ENCODE data around the gene CYB5R3. TPM values are rescaled to one million over a fixed set of nuclear protein-coding genes. Genes with fewer than 3 reads are reported as not detected.

The CYB5R3 gene
- total and polyA plus RNA-seq, 10 donors, result 37.3 to 134 (median 78.1) TPM

DNA sequence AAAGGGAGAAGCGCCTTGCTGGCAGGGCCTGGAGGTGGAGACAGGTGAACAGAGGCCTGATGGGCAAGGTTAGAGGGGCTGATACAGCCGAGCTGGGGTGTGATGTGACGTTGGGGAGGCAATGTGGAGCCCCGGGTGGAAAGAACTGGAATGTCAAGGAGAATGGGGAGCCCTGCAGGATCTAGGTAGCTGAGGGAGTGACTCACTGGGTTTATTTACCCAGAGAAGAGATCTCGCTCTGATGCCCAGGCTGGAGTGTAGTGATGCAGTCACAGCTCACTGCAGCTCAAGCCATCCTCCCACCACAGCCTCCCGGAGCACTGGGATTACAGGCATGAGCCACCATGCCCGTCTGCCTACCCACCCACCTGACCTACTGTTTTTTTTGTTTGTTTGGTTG lies 1.9 kb upstream of the CYB5R3 start:
- no peak for TF ChIP-seq POLR2A (IDR thresholded peaks at IDR 0.05)
- TF ChIP-seq POLR2AphosphoS5 (IDR thresholded peaks at IDR 0.05), result no peak
- no peak for TF ChIP-seq CTCF (IDR thresholded peaks at IDR 0.05 in 8 of 11, conservative IDR thresholded peaks at IDR 0.05 in 3 of 11)
- H3K27me3 ChIP-seq (replicated peaks in 1 of 7), result no peaks in the 10 kb centered on the region
- no peak overlapping the region for H3K4me3 ChIP-seq
- peaks cover 19 to 52% (median 35%) of the 10 kb centered on the region in 6 donors for H3K4me1 ChIP-seq
- no peak overlapping the region for H3K27ac ChIP-seq
- no peak for DNase-seq
- WGBS, 5 donors, result 78 to 92% (median 88%) methylated on average over 7 of the region's 7 CpGs
- no peaks in the 10 kb centered on the region for H3K9me3 ChIP-seq
- peaks cover 0 to 4% (median 0%) of the 10 kb centered on the region in 6 donors for H3K36me3 ChIP-seq
- intact Hi-C loops (cut with DNase I; ENCODE audit: low total_unique reads), result no loop called here

DNA sequence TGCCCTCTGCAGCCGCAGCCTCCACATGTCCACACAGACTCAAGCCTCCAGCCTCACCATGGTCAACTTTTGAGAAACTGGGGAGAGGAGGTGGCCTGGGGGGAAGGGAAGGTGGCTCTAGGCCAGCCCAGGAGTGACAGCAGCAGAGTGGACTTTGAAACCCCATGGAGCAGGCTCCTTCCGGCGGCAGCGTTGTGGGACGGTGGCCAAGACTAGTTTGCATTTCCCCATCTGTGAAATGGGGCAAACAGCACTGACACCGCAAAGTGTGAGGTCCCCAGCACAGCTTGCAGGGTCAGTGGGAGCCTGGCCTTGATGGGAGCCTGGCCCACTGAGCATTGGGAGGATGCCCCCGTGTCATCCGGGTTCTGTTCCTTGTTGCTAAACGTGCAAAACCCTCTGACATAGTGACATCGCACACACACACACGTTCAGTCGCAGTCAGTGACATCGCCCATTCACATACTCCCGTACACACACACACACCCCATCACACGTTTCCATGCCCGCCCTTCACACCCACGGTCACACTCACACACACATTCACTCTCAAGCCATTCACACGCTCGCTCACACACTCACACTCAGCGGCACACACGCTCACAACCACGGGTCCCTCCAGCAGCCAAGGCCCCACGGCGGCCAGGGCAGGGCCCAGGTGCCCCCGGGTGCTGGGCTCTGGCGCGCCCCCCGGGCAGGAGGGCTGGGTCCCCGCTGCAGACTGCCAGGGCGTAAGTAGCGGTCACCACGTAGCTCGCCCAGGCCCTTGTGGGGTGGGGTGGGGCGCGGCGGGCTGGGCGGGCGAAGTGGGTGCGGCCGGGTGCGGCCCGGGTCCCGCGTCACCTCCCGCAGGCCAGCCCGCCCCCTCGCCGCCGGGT lies 585 bp downstream of the CYB5R3 start:
- intact Hi-C loops (cut with DNase I; ENCODE audit: low total_unique reads), result no loop called here
- Histone ChIP-seq H3K9me3 (no peaks in the 10 kb centered on the region), H3K4me1 (peaks cover 44 to 59% (median 54%) of the 10 kb centered on the region in 6 donors), H3K4me3 (peak overlapping the region; percentile 72 to 88 (median 82)), H3K27ac (peak overlapping the region; percentile 82 to 96 (median 92)), H3K27me3 (replicated peaks in 1 of 7) (no peaks in the 10 kb centered on the region), H3K36me3 (peaks cover 0 to 13% (median 0%) of the 10 kb centered on the region in 6 donors)
- peak; percentile 84 for DNase-seq
- TF ChIP-seq POLR2A (IDR thresholded peaks at IDR 0.05) (no peak), POLR2AphosphoS5 (IDR thresholded peaks at IDR 0.05) (peak; percentile 49 to 60 (median 55)), CTCF (IDR thresholded peaks at IDR 0.05 in 8 of 11, conservative IDR thresholded peaks at IDR 0.05 in 3 of 11) (no peak)
- 2 to 7% (median 3%) methylated on average over 20 to 49 of the region's 49 CpGs for WGBS, 5 donors

GRCh38 chr22:42648017-42648367 lies 1.2 kb downstream of the CYB5R3 start:
- H3K9me3 ChIP-seq, result no peaks in the 10 kb centered on the region
- peak overlapping the region in 6 of 8 donors; percentile 89 to 96 (median 93) for H3K27ac ChIP-seq
- TF ChIP-seq CTCF (IDR thresholded peaks at IDR 0.05 in 8 of 11, conservative IDR thresholded peaks at IDR 0.05 in 3 of 11) (no peak), POLR2A (IDR thresholded peaks at IDR 0.05) (no peak), POLR2AphosphoS5 (IDR thresholded peaks at IDR 0.05) (no peak)
- WGBS, 5 donors, result 49 to 78% (median 69%) methylated on average over 2 to 4 of the region's 4 CpGs
- peak overlapping the region; percentile 72 to 88 (median 82) for H3K4me3 ChIP-seq
- DNase-seq, result no peak
- no peaks in the 10 kb centered on the region for H3K27me3 ChIP-seq (replicated peaks in 1 of 7)
- intact Hi-C loops (cut with DNase I; ENCODE audit: low total_unique reads), result no loop called here
- peaks cover 50 to 66% (median 60%) of the 10 kb centered on the region in 6 donors for H3K4me1 ChIP-seq
- H3K36me3 ChIP-seq, result peaks cover 0 to 13% (median 0%) of the 10 kb centered on the region in 6 donors
